ENCODE data around the gene DOK7. TPM values are rescaled to one million over a fixed set of nuclear protein-coding genes. Genes with fewer than 3 reads are reported as not detected.
"Not testable (repeated sequence)": the region's sequence is repeated elsewhere in the genome, so short reads cannot be mapped to it uniquely, and the experiment has no call there.

The DOK7 gene
- total and polyA plus RNA-seq, 2 of the 4 experiments (the other 2 are of a cell fraction): not detected

- H3K4me1 ChIP-seq (ENCODE audit: control insufficient read depth, insufficient read depth, low read length); H4K20me1 ChIP-seq (ENCODE audit: insufficient read depth, low read length); H2BK120ac ChIP-seq (ENCODE audit: low read depth, low read length); H3K4me3 ChIP-seq (ENCODE audit: insufficient read depth, low read depth, low read length); in situ Hi-C loops (cut with MboI; ENCODE audit: low sequenced_read_pairs); CTCF ChIA-PET; H3K27ac ChIP-seq (ENCODE audit: insufficient read depth, low read length); BruUV-seq (replicated peaks); H2BK20ac ChIP-seq (ENCODE audit: low read depth, low read length); H2AK5ac ChIP-seq (ENCODE audit: low read depth, low read length); dilution Hi-C loops (cut with HindIII; ENCODE audit: low sequenced_read_pairs, unreplicated experiment); intact Hi-C loops (cut with micrococcal nuclease); H3K9ac ChIP-seq (ENCODE audit: low read depth, low read length); H3K18ac ChIP-seq (ENCODE audit: low read depth, low read length); H3K36me3 ChIP-seq (ENCODE audit: control insufficient read depth, insufficient read depth, low read length); H3K4ac ChIP-seq (ENCODE audit: low read depth, low read length); DNase-seq; H2BK15ac ChIP-seq (ENCODE audit: low read depth, low read length); H3K9me1 ChIP-seq (ENCODE audit: insufficient read depth, low read length); H2AK9ac ChIP-seq (replicated peaks; ENCODE audit: low read depth, low read length, poor library complexity); H2AFZ ChIP-seq (replicated peaks; ENCODE audit: low read length, poor library complexity); H4K5ac ChIP-seq (ENCODE audit: low read depth, low read length); H3K4me2 ChIP-seq (ENCODE audit: low read depth, low read length); ATAC-seq (ENCODE audit: low read depth); POLR2A ChIA-PET (ENCODE audit: unreplicated experiment); H4K91ac ChIP-seq (ENCODE audit: insufficient read depth, low read depth, low read length); H2BK5ac ChIP-seq (ENCODE audit: low read depth, low read length, poor library complexity, severe bottlenecking); H3K9me3 ChIP-seq (ENCODE audit: control insufficient read depth, insufficient read depth, low read length); H3K14ac ChIP-seq (replicated peaks; ENCODE audit: low read depth, low read length); H4K8ac ChIP-seq (ENCODE audit: low read depth in 2 of 2, low read length in 2 of 2); H3K27me3 ChIP-seq (ENCODE audit: control insufficient read depth, insufficient read depth, low read length); H3K56ac ChIP-seq (ENCODE audit: extremely low read depth, insufficient read depth, low read length); H3K23ac ChIP-seq (ENCODE audit: low read depth, low read length): not testable (repeated sequence)
- H3K79me1 ChIP-seq (ENCODE audit: low read depth in 1 of 2, low read length in 2 of 2): peaks cover 8 to 10% of the 10 kb centered on the region in 2 experiments; a peak in 3 of 4 replicates
- WGBS, 2 experiments (ENCODE audit: extremely low coverage in 2 of 2, insufficient read length in 1 of 2): no CpG with 5 or more reads among the region's 10 CpGs
These were observed 72.7 kb downstream of the DOK7 start for GRCh38 chr4:3535812-3536211.

- 93% methylated on average over 6 of the region's 23 CpGs; no CpG with 5 or more reads in 1 of the 2 experiments for WGBS, 2 experiments (ENCODE audit: extremely low coverage in 2 of 2, insufficient read length in 1 of 2)
- intact Hi-C loops (cut with micrococcal nuclease): not testable (repeated sequence)
These were observed 75.8 kb downstream of the DOK7 start for GRCh38 chr4:3538906-3539305.

More at GRCh38 chr4:3538906-3539305, 75.8 kb downstream of the DOK7 start:
- H3K14ac ChIP-seq (replicated peaks; ENCODE audit: low read depth, low read length); H3K4me3 ChIP-seq (ENCODE audit: insufficient read depth, low read depth, low read length); H2BK20ac ChIP-seq (ENCODE audit: low read depth, low read length); dilution Hi-C loops (cut with HindIII; ENCODE audit: low sequenced_read_pairs, unreplicated experiment); H3K56ac ChIP-seq (ENCODE audit: extremely low read depth, insufficient read depth, low read length); H2AK5ac ChIP-seq (ENCODE audit: low read depth, low read length); H2BK5ac ChIP-seq (ENCODE audit: low read depth, low read length, poor library complexity, severe bottlenecking); H3K4me1 ChIP-seq (ENCODE audit: control insufficient read depth, insufficient read depth, low read length); H3K27ac ChIP-seq (ENCODE audit: insufficient read depth, low read length); BruUV-seq (replicated peaks); H2BK15ac ChIP-seq (ENCODE audit: low read depth, low read length); POLR2A ChIA-PET (ENCODE audit: unreplicated experiment); CTCF ChIA-PET; H3K36me3 ChIP-seq (ENCODE audit: control insufficient read depth, insufficient read depth, low read length); H3K4ac ChIP-seq (ENCODE audit: low read depth, low read length); H3K79me1 ChIP-seq (ENCODE audit: low read depth in 1 of 2, low read length in 2 of 2); H3K9ac ChIP-seq (ENCODE audit: low read depth, low read length); H3K27me3 ChIP-seq (ENCODE audit: control insufficient read depth, insufficient read depth, low read length); H3K23ac ChIP-seq (ENCODE audit: low read depth, low read length); H3K4me2 ChIP-seq (ENCODE audit: low read depth, low read length); H2AK9ac ChIP-seq (replicated peaks; ENCODE audit: low read depth, low read length, poor library complexity); H3K9me3 ChIP-seq (ENCODE audit: control insufficient read depth, insufficient read depth, low read length); H3K18ac ChIP-seq (ENCODE audit: low read depth, low read length); H2AFZ ChIP-seq (replicated peaks; ENCODE audit: low read length, poor library complexity); H4K8ac ChIP-seq (ENCODE audit: low read depth in 2 of 2, low read length in 2 of 2); H2BK120ac ChIP-seq (ENCODE audit: low read depth, low read length); in situ Hi-C loops (cut with MboI; ENCODE audit: low sequenced_read_pairs); DNase-seq; ATAC-seq (ENCODE audit: low read depth); H3K9me1 ChIP-seq (ENCODE audit: insufficient read depth, low read length); H4K91ac ChIP-seq (ENCODE audit: insufficient read depth, low read depth, low read length); H4K5ac ChIP-seq (ENCODE audit: low read depth, low read length); H4K20me1 ChIP-seq (ENCODE audit: insufficient read depth, low read length): not testable (repeated sequence)
